ENCODE data around the gene RRP1. TPM values are rescaled to one million over a fixed set of nuclear protein-coding genes. Genes with fewer than 3 reads are reported as not detected.
"Not testable (repeated sequence)": the region's sequence is repeated elsewhere in the genome, so short reads cannot be mapped to it uniquely, and the experiment has no call there.

RRP1 gene
- polyA plus RNA-seq, 1 donor: 29.0 TPM

GRCh38 chr21:43836616-43837015, 47.2 kb downstream of the RRP1 start:
- DNase-seq: no peak

GRCh38 chr21:43840259-43840658, 50.9 kb downstream of the RRP1 start:
- no peak for DNase-seq

DNA sequence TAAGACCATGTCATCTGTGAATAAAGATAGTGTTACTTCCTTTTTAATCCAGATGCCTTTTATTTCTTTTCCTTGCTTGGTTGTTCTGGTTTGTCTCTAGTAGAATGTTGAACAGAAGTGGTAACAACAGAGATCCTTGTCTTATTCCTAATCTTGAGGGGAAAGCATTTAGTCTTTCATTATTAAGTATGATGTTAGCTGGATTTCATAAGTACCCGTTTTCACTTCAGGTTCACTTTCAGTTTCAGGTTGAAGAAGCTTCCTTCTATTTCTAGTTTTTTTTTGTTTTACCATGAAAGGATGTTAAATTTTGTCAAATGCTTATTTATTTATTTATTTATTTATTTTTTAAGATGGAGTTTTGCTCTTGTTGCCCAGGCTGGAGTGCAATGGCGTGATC, 53.4 kb downstream of the RRP1 start:
- no peak for DNase-seq

GRCh38 chr21:43844906-43845305, 55.5 kb downstream of the RRP1 start:
- not testable (repeated sequence) for DNase-seq

DNA sequence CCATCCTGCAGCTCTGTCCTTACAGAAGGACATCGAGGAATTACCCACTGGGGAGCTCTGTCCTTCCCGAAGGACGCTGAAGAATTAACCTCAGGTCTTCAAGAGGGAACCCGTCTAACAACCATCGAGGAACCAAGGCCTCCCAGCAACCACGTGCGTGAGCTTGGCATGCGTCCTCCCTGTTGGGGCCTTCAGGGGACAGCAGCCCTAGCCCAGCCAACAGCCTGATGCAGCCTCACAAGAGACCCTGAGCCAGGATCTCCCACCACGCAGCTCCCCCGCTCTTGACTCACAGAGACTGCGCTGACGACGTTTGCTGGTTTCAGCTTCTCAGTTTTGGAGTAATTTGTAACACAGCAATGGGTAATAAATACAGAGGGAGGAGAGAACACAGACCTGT, 56.0 kb downstream of the RRP1 start:
- DNase-seq: no peak

GRCh38 chr21:43846430-43846829, 57.1 kb downstream of the RRP1 start:
- DNase-seq: no peak

DNA sequence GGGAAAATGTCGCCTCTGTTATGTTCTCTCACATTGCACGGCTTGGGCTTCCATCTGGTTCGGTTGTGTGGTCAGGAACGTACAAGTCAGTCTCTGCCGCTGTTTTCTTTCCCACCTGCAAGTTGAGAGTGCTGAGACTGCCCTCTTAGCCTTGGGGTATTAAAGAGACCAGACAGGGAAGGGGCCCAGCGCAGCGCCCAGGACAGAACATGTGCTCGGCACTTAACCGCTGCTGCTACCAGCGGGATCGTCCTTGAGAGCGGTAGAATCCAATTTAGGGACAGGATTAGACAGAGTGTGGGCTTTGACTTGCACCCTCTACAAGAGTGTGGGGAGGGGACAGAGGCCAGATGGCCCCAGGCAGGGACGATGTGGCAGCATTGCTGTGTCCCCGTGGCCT, 57.9 kb downstream of the RRP1 start:
- DNase-seq: no peak

DNA sequence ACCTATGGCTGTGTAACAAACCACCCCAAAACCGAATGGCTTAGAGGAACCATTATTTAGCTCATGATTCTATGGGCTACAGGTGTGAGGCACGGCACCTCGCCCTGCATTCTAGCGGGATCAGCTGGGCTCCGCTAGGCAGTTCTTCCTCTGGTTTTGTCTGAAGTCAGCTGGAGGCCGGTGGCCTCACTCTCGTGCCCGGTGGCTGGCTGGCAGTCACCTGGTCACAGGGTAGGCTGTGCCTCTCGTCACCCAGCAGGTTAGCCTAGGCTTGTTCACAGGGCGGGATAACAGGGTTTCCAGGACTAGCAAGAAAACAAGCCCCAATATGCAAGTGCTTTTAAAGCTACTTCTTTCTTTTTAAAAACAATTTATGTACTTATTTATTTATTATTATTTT, 59.4 kb downstream of the RRP1 start:
- no peak for DNase-seq

DNA sequence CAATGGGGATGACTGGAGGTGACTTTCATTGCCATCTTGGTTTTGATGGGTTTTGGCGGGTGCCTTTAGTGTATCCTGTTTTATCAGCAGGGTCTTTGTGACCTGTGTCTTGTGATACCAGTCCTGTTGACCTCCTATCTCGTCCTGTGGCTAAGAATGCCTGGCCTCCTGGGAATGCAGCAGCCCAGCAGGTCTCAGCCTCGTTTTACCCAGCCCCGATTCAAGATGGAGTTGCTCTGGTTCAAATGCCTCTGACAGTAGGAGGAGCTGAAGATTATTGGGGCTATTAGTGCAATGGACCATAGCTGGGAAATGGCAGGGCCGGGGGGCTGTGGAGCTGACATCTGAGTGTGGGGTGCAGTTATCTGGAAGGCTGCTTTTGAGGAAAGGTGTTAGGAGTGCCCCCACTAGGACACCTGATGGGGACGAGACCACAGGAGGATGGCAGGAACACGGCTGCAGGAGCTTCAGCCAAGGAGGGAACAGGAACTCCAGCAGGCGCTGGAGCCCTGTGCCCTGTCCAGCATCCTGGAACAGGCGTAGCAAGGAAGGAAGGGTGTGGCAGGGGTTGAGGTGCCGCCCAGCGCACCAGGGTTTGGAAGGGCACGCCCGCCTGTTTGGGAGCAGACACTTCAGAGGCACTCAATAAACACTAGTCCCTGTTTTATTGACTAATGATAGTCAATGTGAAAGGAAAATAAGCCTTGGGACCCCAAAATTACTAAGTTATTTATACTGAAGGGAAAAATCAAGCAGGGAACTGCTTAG, 60.3 kb downstream of the RRP1 start:
- no peak for DNase-seq

GRCh38 chr21:43850728-43851295, 61.4 kb downstream of the RRP1 start:
- no peak for DNase-seq

- no peak for DNase-seq
Measured at GRCh38 chr21:43851593-43851992, 62.2 kb downstream of the RRP1 start.

DNA sequence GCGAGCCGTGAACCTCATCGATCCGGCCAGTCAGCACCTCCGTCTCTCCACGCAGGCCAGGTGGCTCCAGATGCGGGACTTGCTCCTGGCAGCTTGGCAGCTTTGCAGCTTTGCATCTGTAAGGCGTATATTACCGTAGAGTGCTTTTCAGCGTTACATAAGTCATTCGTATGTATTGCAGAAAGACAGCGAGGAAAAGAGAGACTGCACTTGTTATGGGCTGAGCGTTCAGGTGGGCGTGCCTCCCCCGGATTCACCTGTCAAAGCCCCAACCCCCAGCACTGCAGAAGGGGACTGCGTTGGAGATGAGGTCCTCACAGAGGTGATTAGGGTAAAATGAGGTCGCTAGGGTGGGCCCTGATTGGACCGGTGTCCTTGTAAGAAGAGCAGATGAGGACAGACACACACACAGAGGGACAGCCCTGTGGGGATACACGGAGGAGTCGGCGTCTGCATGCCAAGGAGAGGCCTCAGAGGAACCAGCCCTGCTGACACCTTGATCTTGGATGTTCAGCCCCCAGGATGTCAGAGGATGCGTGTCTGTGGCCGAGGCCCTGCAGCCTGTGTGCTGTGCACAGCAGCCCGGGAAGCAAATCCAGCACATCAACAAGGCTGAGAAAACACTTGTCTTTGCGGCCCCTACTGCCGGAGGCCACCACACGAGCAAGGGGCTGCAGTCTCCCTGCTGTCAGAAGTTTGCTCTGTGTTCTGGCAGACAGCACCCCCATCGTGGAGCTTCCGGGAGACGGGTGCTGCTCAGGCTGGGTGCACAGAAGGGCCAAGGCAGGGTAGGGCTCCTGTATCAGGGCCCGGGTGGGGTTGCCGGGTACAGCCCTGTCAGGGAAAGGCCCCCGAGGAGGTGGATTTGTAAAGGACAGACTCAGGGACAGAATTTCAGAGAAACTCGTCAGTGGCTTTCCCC, 64.7 kb downstream of the RRP1 start:
- DNase-seq: no peak

Other genes with a start within 250 kb of the RRP1 start
- gene HSF2BP, start 130.1 kb upstream of the RRP1 start, polyA plus RNA-seq (ENCODE audit: insufficient read length): 3.0 TPM
- gene RRP1B, start 130.0 kb upstream of the RRP1 start, polyA plus RNA-seq (ENCODE audit: insufficient read length): 33.7 TPM
- 80.2 TPM for gene PDXK, start 70.4 kb upstream of the RRP1 start, polyA plus RNA-seq (ENCODE audit: insufficient read length)
- gene CSTB, start 13.3 kb upstream of the RRP1 start, polyA plus RNA-seq (ENCODE audit: insufficient read length): 34.9 TPM
- 70.7 TPM for gene AGPAT3, start 75.6 kb downstream of the RRP1 start, polyA plus RNA-seq (ENCODE audit: insufficient read length)
- 50.9 TPM for gene TRAPPC10, start 222.7 kb downstream of the RRP1 start, polyA plus RNA-seq (ENCODE audit: insufficient read length)